SK-N-SH (cell line): Measurements from ENCODE around the gene ADCY6.
"Not testable (repeated sequence)": the region's sequence is repeated elsewhere in the genome, so short reads cannot be mapped to it uniquely, and the experiment has no call there.

Experiments
- CHD2 ChIP-seq: fragments of 150-350 bp; IDR thresholded peaks from 2 replicates; pipeline ENCODE4 v1.6.1; 2018; ENCODE audit warnings: low read length; ENCODE audit not compliant: partially characterized antibody
- EP300 ChIP-seq, 2 experiments: IDR thresholded peaks; 2 replicates each; pipeline versions ENCODE4 v1.4.0 to v1.6.1; 2012; ENCODE audit warnings: borderline replicate concordance in 1 of 2, low read depth in 1 of 2, low read length in 1 of 2
- EZH2phosphoT487 ChIP-seq: fragments of 200-600 bp; sonication (generic); IDR thresholded peaks from 2 replicates; pipeline ENCODE4 v1.6.1; 2017; ENCODE audit warnings: low read depth, mixed run types, mild to moderate bottlenecking, antibody characterized with exemption, moderate library complexity, borderline replicate concordance
- POLR2AphosphoS5 ChIP-seq: IDR thresholded peaks from 2 replicates; pipeline ENCODE4 v1.6.1; 2012; ENCODE audit warnings: low read depth, low read length
- RAD21 ChIP-seq: IDR thresholded peaks from 2 replicates; pipeline ENCODE4 v1.6.1; 2012; ENCODE audit warnings: mild to moderate bottlenecking, low read length
- TAF1 ChIP-seq: IDR thresholded peaks from 2 replicates; pipeline ENCODE4 v1.6.1; 2012; ENCODE audit warnings: low read depth, mild to moderate bottlenecking, low read length, moderate library complexity, borderline replicate concordance
- YY1 ChIP-seq: IDR thresholded peaks from 2 replicates; pipeline ENCODE4 v1.4.0; 2012; ENCODE audit warnings: low read depth, mild to moderate bottlenecking
- TF ChIP-seq, protein P1 (sequence below): fragments of 200-600 bp; sonication (generic); IDR thresholded peaks from 2 replicates; pipeline ENCODE4 v1.6.1; 2017; ENCODE audit warnings: antibody characterized with exemption, mild to moderate bottlenecking, moderate library complexity
- TF ChIP-seq, protein P2 (sequence below): IDR thresholded peaks from 2 replicates; pipeline ENCODE4 v1.4.0; 2012; ENCODE audit warnings: low read depth, borderline replicate concordance
- TF ChIP-seq, protein P3 (sequence below): IDR thresholded peaks from 2 replicates; pipeline ENCODE4 v1.4.0; 2012; ENCODE audit warnings: low read depth
- TF ChIP-seq, protein P4 (sequence below): IDR thresholded peaks from 2 replicates; pipeline ENCODE4 v1.6.1; 2012; ENCODE audit warnings: mild to moderate bottlenecking, low read depth, low read length, moderate library complexity
- TF ChIP-seq, protein P5 (sequence below): fragments of 150-350 bp; IDR thresholded peaks from 2 replicates; pipeline ENCODE4 v1.6.1; 2017; ENCODE audit warnings: antibody characterized with exemption, low read length, low read depth, borderline replicate concordance

DNA sequence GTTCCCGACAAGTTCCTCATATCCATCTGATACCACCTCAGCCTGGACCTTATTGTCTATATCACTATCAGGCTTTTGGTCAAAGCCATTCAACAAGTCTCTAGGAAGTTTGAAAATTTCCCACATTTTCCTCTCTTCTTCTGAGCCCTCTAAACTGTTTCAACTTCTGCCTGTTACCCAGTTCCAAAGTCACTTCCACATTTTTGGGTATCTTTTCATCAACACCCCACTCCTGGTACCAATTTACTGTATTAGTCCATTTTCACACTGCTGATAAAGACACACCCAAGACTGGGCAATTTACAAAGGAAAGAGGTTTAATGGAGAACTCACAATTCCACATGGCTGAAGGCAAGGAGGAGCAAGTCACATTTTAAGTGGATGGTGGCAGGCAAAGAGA is 68.2 kb downstream of the ADCY6 start:
- TF ChIP-seq, protein P1, sequence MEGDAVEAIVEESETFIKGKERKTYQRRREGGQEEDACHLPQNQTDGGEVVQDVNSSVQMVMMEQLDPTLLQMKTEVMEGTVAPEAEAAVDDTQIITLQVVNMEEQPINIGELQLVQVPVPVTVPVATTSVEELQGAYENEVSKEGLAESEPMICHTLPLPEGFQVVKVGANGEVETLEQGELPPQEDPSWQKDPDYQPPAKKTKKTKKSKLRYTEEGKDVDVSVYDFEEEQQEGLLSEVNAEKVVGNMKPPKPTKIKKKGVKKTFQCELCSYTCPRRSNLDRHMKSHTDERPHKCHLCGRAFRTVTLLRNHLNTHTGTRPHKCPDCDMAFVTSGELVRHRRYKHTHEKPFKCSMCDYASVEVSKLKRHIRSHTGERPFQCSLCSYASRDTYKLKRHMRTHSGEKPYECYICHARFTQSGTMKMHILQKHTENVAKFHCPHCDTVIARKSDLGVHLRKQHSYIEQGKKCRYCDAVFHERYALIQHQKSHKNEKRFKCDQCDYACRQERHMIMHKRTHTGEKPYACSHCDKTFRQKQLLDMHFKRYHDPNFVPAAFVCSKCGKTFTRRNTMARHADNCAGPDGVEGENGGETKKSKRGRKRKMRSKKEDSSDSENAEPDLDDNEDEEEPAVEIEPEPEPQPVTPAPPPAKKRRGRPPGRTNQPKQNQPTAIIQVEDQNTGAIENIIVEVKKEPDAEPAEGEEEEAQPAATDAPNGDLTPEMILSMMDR: not testable (repeated sequence)
- not testable (repeated sequence) for TF ChIP-seq EZH2phosphoT487; POLR2AphosphoS5; YY1; RAD21; EP300 (IDR thresholded peaks at IDR 0.05; ENCODE audit: borderline replicate concordance in 1 of 2, low read depth in 1 of 2, low read length in 1 of 2); CHD2; TAF1
- TF ChIP-seq, protein P2, sequence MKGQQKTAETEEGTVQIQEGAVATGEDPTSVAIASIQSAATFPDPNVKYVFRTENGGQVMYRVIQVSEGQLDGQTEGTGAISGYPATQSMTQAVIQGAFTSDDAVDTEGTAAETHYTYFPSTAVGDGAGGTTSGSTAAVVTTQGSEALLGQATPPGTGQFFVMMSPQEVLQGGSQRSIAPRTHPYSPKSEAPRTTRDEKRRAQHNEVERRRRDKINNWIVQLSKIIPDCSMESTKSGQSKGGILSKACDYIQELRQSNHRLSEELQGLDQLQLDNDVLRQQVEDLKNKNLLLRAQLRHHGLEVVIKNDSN: not testable (repeated sequence)
- TF ChIP-seq, protein P3, sequence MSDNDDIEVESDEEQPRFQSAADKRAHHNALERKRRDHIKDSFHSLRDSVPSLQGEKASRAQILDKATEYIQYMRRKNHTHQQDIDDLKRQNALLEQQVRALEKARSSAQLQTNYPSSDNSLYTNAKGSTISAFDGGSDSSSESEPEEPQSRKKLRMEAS: not testable (repeated sequence)
- TF ChIP-seq, protein P4, sequence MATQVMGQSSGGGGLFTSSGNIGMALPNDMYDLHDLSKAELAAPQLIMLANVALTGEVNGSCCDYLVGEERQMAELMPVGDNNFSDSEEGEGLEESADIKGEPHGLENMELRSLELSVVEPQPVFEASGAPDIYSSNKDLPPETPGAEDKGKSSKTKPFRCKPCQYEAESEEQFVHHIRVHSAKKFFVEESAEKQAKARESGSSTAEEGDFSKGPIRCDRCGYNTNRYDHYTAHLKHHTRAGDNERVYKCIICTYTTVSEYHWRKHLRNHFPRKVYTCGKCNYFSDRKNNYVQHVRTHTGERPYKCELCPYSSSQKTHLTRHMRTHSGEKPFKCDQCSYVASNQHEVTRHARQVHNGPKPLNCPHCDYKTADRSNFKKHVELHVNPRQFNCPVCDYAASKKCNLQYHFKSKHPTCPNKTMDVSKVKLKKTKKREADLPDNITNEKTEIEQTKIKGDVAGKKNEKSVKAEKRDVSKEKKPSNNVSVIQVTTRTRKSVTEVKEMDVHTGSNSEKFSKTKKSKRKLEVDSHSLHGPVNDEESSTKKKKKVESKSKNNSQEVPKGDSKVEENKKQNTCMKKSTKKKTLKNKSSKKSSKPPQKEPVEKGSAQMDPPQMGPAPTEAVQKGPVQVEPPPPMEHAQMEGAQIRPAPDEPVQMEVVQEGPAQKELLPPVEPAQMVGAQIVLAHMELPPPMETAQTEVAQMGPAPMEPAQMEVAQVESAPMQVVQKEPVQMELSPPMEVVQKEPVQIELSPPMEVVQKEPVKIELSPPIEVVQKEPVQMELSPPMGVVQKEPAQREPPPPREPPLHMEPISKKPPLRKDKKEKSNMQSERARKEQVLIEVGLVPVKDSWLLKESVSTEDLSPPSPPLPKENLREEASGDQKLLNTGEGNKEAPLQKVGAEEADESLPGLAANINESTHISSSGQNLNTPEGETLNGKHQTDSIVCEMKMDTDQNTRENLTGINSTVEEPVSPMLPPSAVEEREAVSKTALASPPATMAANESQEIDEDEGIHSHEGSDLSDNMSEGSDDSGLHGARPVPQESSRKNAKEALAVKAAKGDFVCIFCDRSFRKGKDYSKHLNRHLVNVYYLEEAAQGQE: not testable (repeated sequence)
- TF ChIP-seq, protein P5, sequence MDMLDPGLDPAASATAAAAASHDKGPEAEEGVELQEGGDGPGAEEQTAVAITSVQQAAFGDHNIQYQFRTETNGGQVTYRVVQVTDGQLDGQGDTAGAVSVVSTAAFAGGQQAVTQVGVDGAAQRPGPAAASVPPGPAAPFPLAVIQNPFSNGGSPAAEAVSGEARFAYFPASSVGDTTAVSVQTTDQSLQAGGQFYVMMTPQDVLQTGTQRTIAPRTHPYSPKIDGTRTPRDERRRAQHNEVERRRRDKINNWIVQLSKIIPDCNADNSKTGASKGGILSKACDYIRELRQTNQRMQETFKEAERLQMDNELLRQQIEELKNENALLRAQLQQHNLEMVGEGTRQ: not testable (repeated sequence)
